HEK293 (cell line): ENCODE data around the gene FBLL1.
"Not testable (repeated sequence)": the region's sequence is repeated elsewhere in the genome, so short reads cannot be mapped to it uniquely, and the experiment has no call there.

ENCODE experiments used
- CTCF ChIA-PET: fragments of 350-600 bp; formaldehyde crosslinking; extraction: SDS; loops from one replicate; lab custom pipeline; 2021; ENCODE audit warnings: antibody characterized with exemption; lab: Yijun Ruan, JAX
- POLR2A ChIA-PET: fragments of 300-600 bp; formaldehyde crosslinking; extraction: SDS; loops from one replicate; lab custom pipeline; 2020; ENCODE audit warnings: antibody characterized with exemption, inconsistent platforms; lab: Yijun Ruan, JAX
- H3K27ac ChIP-seq: fragments of 200-500 bp; sonication (Bioruptor generic); 2 replicates; pipeline ENCODE4 v1.5.1; 2014; ENCODE audit warnings: low read depth, low read length, control low read depth, inconsistent platforms; ENCODE audit errors: extremely low read depth
- H3K36me3 ChIP-seq, 2 experiments: fragments of 200-500 bp in 1 of 2; sonication (Bioruptor generic) in 1 of 2; 1 replicate in 1 of 2; 2 replicates in 1 of 2; pipeline ENCODE4 v1.5.1; 2014 to 2017; ENCODE audit warnings: inconsistent platforms in 2 of 2, low read length in 2 of 2; ENCODE audit not compliant: control insufficient read depth in 2 of 2, insufficient read depth in 1 of 2
- H3K4me1 ChIP-seq: fragments of 200-500 bp; sonication (Bioruptor generic); 2 replicates; pipeline ENCODE4 v1.5.1; 2014; ENCODE audit warnings: mild to moderate bottlenecking, low read length, inconsistent platforms; ENCODE audit not compliant: control insufficient read depth, insufficient read depth
- H3K4me3 ChIP-seq: 2 replicates; pipeline ENCODE4 v1.5.1; 2011; ENCODE audit warnings: low read depth, mild to moderate bottlenecking, control low read depth, low read length, moderate library complexity
- H3K9me3 ChIP-seq: fragments of 200-500 bp; sonication (Bioruptor generic); 2 replicates; pipeline ENCODE4 v1.5.1; 2014; ENCODE audit warnings: low read depth, low read length, inconsistent platforms; ENCODE audit not compliant: control insufficient read depth, insufficient read depth
- KLF10 ChIP-seq: fragments of 450-650 bp; IDR thresholded peaks from 2 replicates; pipeline ENCODE4 v1.5.1; 2018; ENCODE audit warnings: missing biosample characterization, mild to moderate bottlenecking, missing genetic modification characterization
- MZF1 ChIP-seq: fragments of 450-650 bp; formaldehyde crosslinking; IDR thresholded peaks from 2 replicates; pipeline ENCODE4 v1.5.1; 2017; ENCODE audit warnings: missing biosample characterization, missing genetic modification characterization, borderline replicate concordance
- OSR2 ChIP-seq: fragments of 450-650 bp; formaldehyde crosslinking; IDR thresholded peaks from 2 replicates; pipeline ENCODE4 v1.5.1; 2016; ENCODE audit warnings: missing biosample characterization, missing genetic modification characterization
- OVOL3 ChIP-seq: fragments of 450-650 bp; formaldehyde crosslinking; IDR thresholded peaks from 2 replicates; pipeline ENCODE4 v1.5.1; 2016; ENCODE audit warnings: missing biosample characterization, missing genetic modification characterization
- SETDB1 ChIP-seq: IDR thresholded peaks from one replicate; pipeline ENCODE4 v1.6.1; 2017; ENCODE audit warnings: mild to moderate bottlenecking, low read length, moderate library complexity, mixed read lengths; ENCODE audit not compliant: insufficient read length
- ZNF132 ChIP-seq: fragments of 450-650 bp; formaldehyde crosslinking; IDR thresholded peaks from 2 replicates; pipeline ENCODE4 v1.5.1; 2017; ENCODE audit warnings: missing biosample characterization, missing genetic modification characterization, borderline replicate concordance
- ZNF146 ChIP-seq: fragments of 450-650 bp; formaldehyde crosslinking; IDR thresholded peaks from 2 replicates; pipeline ENCODE4 v1.5.1; 2016; ENCODE audit warnings: missing biosample characterization, missing genetic modification characterization
- ZNF701 ChIP-seq: fragments of 450-650 bp; formaldehyde crosslinking; IDR thresholded peaks from 2 replicates; pipeline ENCODE4 v1.5.1; 2016; ENCODE audit warnings: missing biosample characterization, missing genetic modification characterization
- ZNF776 ChIP-seq: fragments of 450-650 bp; formaldehyde crosslinking; IDR thresholded peaks from 2 replicates; pipeline ENCODE4 v1.5.0; 2017; ENCODE audit warnings: missing biosample characterization, missing genetic modification characterization, borderline replicate concordance
- TF ChIP-seq, protein P1 (sequence below): fragments of 450-650 bp; formaldehyde crosslinking; IDR thresholded peaks from 2 replicates; pipeline ENCODE4 v1.5.1; 2016; ENCODE audit warnings: missing biosample characterization, missing genetic modification characterization
- TF ChIP-seq, protein P2 (sequence below): fragments of 450-650 bp; formaldehyde crosslinking; IDR thresholded peaks from 2 replicates; pipeline ENCODE4 v1.5.1; 2016; ENCODE audit warnings: missing biosample characterization, missing genetic modification characterization, borderline replicate concordance
- TF ChIP-seq, protein P3 (sequence below): fragments of 450-650 bp; formaldehyde crosslinking; IDR thresholded peaks from 2 replicates; pipeline ENCODE4 v1.5.1; 2016; ENCODE audit warnings: missing biosample characterization, missing genetic modification characterization, borderline replicate concordance
- TF ChIP-seq, protein P4 (sequence below): fragments of 450-650 bp; formaldehyde crosslinking; IDR thresholded peaks from 2 replicates; pipeline ENCODE4 v1.5.1; 2016; ENCODE audit warnings: missing biosample characterization, missing genetic modification characterization

Gene FBLL1

DNA sequence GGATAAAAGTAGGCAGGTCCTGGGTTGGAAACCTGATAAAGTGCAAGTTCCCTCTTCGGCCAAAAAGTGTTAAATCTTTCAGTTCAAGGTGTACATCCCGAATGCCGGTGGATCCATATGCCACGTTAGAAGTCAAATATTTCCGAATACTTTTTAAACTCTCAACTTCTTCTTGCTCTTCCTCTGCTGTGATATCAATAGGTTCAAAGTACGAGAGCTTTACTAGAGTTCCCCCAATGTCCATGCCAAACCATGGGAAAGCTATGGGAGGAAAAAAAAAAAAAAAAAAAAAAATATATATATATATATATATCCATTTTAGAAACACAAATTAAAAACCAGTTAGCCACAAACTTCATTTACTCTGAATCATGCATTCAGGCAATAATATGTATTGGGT lies 39.6 kb downstream of the FBLL1 start:
- peaks cover 34 to 41% of the 10 kb centered on the region in 2 experiments for H3K36me3 ChIP-seq
- ChIA-PET CTCF (no interaction called here), POLR2A (interaction anchor here (0.6 kb wide), 1 partner anchor 1425 kb away, joined by 4 read pairs; no protein-coding TSS in a partner anchor)
- TF ChIP-seq MZF1 = no peak
- no peak for TF ChIP-seq SETDB1
- no peak overlapping the region for H3K27ac ChIP-seq
- H3K4me3 ChIP-seq = no peak overlapping the region
- H3K4me1 ChIP-seq = no peaks in the 10 kb centered on the region
- H3K9me3 ChIP-seq = no peaks in the 10 kb centered on the region

DNA sequence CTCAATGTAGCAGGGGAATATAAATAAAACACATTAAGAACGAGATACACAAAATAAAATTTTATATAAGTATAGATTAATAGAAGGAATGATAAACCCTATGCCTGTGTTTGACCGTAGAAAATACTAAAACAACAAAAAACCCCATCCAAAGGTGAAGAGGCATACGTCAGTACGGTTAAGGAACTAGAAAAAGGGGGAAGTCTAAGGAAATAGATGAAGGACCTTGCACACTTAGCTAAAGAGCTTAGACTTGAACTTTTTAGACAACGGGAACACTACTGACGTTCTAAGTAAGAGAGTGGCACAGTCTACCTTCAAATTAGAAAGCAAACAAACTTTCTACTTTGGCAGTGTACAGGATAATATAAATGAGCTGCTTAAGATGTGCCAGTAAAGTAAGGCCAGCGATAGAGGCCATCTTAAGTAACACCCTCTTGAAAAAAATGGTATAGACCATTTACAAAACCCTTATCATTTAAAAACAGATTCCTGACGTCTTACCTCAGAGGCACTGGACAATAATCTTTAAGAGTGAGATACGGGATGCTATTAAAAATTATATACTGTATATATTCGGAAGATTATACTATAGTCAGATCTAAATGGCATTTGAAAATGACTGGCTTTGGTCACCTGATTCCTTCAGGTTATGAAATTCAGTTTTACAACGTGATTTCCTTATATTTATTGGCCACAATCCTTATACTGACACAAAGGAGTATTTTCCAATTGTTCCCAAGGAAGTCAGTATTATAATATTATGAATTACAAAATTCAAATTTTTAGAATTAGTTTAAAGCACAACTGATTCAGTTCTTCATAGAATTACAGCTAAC lies 41.6 kb downstream of the FBLL1 start:
- Histone ChIP-seq H3K9me3 (no peaks in the 10 kb centered on the region), H3K27ac (no peak overlapping the region), H3K4me1 (no peaks in the 10 kb centered on the region; the same call in 1 of the 2 replicates), H3K36me3 (peaks cover 20 to 37% of the 10 kb centered on the region in 2 experiments), H3K4me3 (no peak overlapping the region)
- CTCF ChIA-PET = no interaction called here
- POLR2A ChIA-PET = no interaction called here
- TF ChIP-seq ZNF701 (tag by site-specific recombination) = no peak
- TF ChIP-seq OVOL3 (tag by site-specific recombination) = no peak
- no peak for TF ChIP-seq SETDB1
- TF ChIP-seq, protein P1, sequence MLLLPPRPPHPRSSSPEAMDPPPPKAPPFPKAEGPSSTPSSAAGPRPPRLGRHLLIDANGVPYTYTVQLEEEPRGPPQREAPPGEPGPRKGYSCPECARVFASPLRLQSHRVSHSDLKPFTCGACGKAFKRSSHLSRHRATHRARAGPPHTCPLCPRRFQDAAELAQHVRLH (tag by site-specific recombination) = no peak
- no peak for TF ChIP-seq KLF10 (tag by site-specific recombination)
- TF ChIP-seq, protein P2, sequence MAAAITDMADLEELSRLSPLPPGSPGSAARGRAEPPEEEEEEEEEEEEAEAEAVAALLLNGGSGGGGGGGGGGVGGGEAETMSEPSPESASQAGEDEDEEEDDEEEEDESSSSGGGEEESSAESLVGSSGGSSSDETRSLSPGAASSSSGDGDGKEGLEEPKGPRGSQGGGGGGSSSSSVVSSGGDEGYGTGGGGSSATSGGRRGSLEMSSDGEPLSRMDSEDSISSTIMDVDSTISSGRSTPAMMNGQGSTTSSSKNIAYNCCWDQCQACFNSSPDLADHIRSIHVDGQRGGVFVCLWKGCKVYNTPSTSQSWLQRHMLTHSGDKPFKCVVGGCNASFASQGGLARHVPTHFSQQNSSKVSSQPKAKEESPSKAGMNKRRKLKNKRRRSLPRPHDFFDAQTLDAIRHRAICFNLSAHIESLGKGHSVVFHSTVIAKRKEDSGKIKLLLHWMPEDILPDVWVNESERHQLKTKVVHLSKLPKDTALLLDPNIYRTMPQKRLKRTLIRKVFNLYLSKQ = no peak
- TF ChIP-seq, protein P3, sequence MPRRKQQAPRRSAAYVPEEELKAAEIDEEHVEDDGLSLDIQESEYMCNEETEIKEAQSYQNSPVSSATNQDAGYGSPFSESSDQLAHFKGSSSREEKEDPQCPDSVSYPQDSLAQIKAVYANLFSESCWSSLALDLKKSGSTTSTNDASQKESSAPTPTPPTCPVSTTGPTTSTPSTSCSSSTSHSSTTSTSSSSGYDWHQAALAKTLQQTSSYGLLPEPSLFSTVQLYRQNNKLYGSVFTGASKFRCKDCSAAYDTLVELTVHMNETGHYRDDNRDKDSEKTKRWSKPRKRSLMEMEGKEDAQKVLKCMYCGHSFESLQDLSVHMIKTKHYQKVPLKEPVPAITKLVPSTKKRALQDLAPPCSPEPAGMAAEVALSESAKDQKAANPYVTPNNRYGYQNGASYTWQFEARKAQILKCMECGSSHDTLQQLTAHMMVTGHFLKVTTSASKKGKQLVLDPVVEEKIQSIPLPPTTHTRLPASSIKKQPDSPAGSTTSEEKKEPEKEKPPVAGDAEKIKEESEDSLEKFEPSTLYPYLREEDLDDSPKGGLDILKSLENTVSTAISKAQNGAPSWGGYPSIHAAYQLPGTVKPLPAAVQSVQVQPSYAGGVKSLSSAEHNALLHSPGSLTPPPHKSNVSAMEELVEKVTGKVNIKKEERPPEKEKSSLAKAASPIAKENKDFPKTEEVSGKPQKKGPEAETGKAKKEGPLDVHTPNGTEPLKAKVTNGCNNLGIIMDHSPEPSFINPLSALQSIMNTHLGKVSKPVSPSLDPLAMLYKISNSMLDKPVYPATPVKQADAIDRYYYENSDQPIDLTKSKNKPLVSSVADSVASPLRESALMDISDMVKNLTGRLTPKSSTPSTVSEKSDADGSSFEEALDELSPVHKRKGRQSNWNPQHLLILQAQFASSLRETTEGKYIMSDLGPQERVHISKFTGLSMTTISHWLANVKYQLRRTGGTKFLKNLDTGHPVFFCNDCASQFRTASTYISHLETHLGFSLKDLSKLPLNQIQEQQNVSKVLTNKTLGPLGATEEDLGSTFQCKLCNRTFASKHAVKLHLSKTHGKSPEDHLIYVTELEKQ (tag by site-specific recombination) = no peak
- no peak for TF ChIP-seq ZNF776
- TF ChIP-seq ZNF132 (tag by site-specific recombination) = no peak
- no peak for TF ChIP-seq OSR2 (tag by site-specific recombination)
- TF ChIP-seq, protein P4, sequence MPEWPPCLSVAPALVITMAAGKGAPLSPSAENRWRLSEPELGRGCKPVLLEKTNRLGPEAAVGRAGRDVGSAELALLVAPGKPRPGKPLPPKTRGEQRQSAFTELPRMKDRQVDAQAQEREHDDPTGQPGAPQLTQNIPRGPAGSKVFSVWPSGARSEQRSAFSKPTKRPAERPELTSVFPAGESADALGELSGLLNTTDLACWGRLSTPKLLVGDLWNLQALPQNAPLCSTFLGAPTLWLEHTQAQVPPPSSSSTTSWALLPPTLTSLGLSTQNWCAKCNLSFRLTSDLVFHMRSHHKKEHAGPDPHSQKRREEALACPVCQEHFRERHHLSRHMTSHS (tag by site-specific recombination) = no peak
- TF ChIP-seq, all 188 proteins: peak for 0

DNA sequence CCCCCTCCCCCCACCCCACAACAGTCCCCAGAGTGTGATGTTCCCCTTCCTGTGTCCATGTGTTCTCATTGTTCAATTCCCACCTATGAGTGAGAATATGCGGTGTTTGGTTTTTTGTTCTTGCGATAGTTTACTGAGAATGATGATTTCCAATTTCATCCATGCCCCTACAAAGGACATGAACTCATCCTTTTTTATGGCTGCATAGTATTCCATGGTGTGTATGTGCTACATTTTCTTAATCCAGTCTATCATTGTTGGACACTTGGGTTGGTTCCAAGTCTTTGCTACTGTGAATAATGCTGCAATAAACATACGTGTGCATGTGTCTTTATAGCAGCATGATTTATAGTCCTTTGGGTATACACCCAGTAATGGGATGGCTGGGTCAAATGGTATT lies 44.6 kb downstream of the FBLL1 start:
- H3K4me1 ChIP-seq, H3K9me3 ChIP-seq, POLR2A ChIA-PET, H3K27ac ChIP-seq, H3K4me3 ChIP-seq, CTCF ChIA-PET: not testable (repeated sequence)
- TF ChIP-seq ZNF146 (tag by site-specific recombination) = peak; percentile 99
- TF ChIP-seq, protein P1 (tag by site-specific recombination) = peak; percentile 87
- peaks cover 11 to 12% of the 10 kb centered on the region in 2 experiments; a peak in 2 of 3 replicates for H3K36me3 ChIP-seq

DNA sequence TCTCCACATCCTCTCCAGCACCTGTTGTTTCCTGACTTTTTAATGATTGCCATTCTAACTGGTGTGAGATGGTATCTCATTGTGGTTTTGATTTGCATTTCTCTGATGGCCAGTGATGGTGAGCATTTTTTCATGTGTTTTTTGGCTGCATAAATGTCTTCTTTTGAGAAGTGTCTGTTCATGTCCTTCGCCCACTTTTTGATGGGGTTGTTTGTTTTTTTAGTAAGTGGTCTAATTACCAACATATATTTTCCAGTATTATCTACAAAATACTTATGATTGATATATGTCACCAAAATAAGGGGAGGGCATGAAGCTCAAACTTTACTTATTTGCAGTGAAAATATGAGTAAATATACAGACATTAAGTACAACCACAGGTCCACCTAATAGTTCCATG lies 45.1 kb downstream of the FBLL1 start:
- H3K9me3 ChIP-seq, H3K4me1 ChIP-seq, H3K27ac ChIP-seq, POLR2A ChIA-PET, H3K4me3 ChIP-seq: not testable (repeated sequence)
- CTCF ChIA-PET = interaction anchor here (0.6 to 0.8 kb wide), 2 partner anchors 21 to 983 kb away, joined by 3 to 5 read pairs; no protein-coding TSS in a partner anchor
- H3K36me3 ChIP-seq = peaks cover 11 to 12% of the 10 kb centered on the region in 2 experiments; a peak in 2 of 3 replicates
